Measurements from ENCODE around the gene ZFC3H1.

DNA sequence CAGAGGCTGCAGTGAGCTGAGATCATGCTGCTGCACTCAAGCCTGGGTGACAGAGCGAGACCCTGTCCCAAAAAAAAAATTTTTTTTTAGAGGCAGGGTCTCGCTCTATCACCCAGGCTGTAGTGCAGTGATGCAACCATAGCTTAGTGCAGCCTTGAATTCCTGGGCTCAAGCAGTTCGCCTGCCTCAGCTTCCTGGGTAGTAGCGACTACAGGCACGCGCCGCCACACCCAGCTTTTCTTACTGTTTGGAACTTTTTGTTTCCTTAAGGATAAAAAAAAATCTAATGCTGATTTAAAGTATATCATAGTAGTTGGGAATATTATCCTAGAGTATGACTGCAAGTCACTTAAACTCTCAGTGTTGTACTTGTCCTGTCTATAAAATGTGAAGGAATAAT, 29.5 kb upstream of the ZFC3H1 start:
- no peak for TF ChIP-seq MYC (IDR thresholded peaks at IDR 0.05; ENCODE audit: low read depth, low read length)
- TF ChIP-seq, protein P1, sequence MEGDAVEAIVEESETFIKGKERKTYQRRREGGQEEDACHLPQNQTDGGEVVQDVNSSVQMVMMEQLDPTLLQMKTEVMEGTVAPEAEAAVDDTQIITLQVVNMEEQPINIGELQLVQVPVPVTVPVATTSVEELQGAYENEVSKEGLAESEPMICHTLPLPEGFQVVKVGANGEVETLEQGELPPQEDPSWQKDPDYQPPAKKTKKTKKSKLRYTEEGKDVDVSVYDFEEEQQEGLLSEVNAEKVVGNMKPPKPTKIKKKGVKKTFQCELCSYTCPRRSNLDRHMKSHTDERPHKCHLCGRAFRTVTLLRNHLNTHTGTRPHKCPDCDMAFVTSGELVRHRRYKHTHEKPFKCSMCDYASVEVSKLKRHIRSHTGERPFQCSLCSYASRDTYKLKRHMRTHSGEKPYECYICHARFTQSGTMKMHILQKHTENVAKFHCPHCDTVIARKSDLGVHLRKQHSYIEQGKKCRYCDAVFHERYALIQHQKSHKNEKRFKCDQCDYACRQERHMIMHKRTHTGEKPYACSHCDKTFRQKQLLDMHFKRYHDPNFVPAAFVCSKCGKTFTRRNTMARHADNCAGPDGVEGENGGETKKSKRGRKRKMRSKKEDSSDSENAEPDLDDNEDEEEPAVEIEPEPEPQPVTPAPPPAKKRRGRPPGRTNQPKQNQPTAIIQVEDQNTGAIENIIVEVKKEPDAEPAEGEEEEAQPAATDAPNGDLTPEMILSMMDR (IDR thresholded peaks at IDR 0.05; ENCODE audit: low read depth, low read length), result no peak
- TF ChIP-seq POLR2A (IDR thresholded peaks at IDR 0.05; ENCODE audit: extremely low read depth, insufficient read length), result no peak
